Fibroblast of pulmonary artery (primary cell): ENCODE measurements around the gene FUBP3.

Experiments
- DNase-seq: peaks from one replicate; pipeline ENCODE4 v3.0.0-alpha.2; 2010; ENCODE audit warnings: low read depth
- H3K4me3 ChIP-seq: replicated peaks from 2 replicates; pipeline ENCODE4 v1.5.1; 2011; ENCODE audit warnings: low read depth, mild to moderate bottlenecking, control low read depth, low read length, moderate library complexity
- CTCF ChIP-seq: IDR thresholded peaks from 2 replicates; pipeline ENCODE4 v1.5.1; 2011; ENCODE audit warnings: mild to moderate bottlenecking, control low read depth, low read length, inconsistent platforms; ENCODE audit errors: missing control alignments

The FUBP3 gene

GRCh38 chr9:130669965-130670364, 90.6 kb downstream of the FUBP3 start:
- DNase-seq: no peak
- no peak for TF ChIP-seq CTCF
- no peak overlapping the region for H3K4me3 ChIP-seq

GRCh38 chr9:130670644-130671043, 91.3 kb downstream of the FUBP3 start:
- no peak overlapping the region for H3K4me3 ChIP-seq
- no peak for TF ChIP-seq CTCF
- peak; percentile 21 for DNase-seq

GRCh38 chr9:130672466-130672865, 93.1 kb downstream of the FUBP3 start:
- no peak for TF ChIP-seq CTCF
- no peak overlapping the region for H3K4me3 ChIP-seq
- no peak for DNase-seq

- H3K4me3 ChIP-seq: no peak overlapping the region
- DNase-seq: no peak
- TF ChIP-seq CTCF: no peak
These were observed 93.7 kb downstream of the FUBP3 start for GRCh38 chr9:130672933-130673615.

GRCh38 chr9:130675396-130675795, 96.0 kb downstream of the FUBP3 start:
- no peak for TF ChIP-seq CTCF
- no peak for DNase-seq
- no peak overlapping the region for H3K4me3 ChIP-seq

- H3K4me3 ChIP-seq: no peak overlapping the region
- no peak for DNase-seq
- no peak for TF ChIP-seq CTCF
These were observed 97.9 kb downstream of the FUBP3 start for GRCh38 chr9:130677252-130677651.
